Activated CD4-positive, alpha-beta T cell treated with anti-CD3 and anti-CD28 coated beads, Interleukin-2, amount 50 U/mL, for 24 hours (primary cell): ENCODE measurements around the gene LAMB3.

Experiments
- DNase-seq, 2 donors: peaks; one replicate each; pipeline ENCODE4 v3.0.0-alpha.2; 2020; ENCODE audit warnings: low read depth in 1 of 2, low spot score in 1 of 2

LAMB3 gene

GRCh38 chr1:209618756-209619420 lies 33.3 kb downstream of the LAMB3 start:
- no peak for DNase-seq

- no peak for DNase-seq
These were observed 33.9 kb downstream of the LAMB3 start for GRCh38 chr1:209618291-209618690.

- no peak for DNase-seq
These were observed 34.5 kb downstream of the LAMB3 start for GRCh38 chr1:209617755-209618154.

- no peak for DNase-seq
These were observed 35.1 kb downstream of the LAMB3 start for GRCh38 chr1:209617047-209617673.

- no peak for DNase-seq
These were observed 35.7 kb downstream of the LAMB3 start for GRCh38 chr1:209616366-209617046.

- DNase-seq = no peak
These were observed 37.3 kb downstream of the LAMB3 start for GRCh38 chr1:209614906-209615305.

GRCh38 chr1:209614151-209614420 lies 38.1 kb downstream of the LAMB3 start:
- no peak for DNase-seq

- no peak for DNase-seq
These were observed 38.6 kb downstream of the LAMB3 start for GRCh38 chr1:209613400-209614150.

GRCh38 chr1:209612646-209613399 lies 39.4 kb downstream of the LAMB3 start:
- no peak for DNase-seq

GRCh38 chr1:209611771-209612570 lies 40.3 kb downstream of the LAMB3 start:
- DNase-seq = no peak

GRCh38 chr1:209610631-209610905 lies 41.7 kb downstream of the LAMB3 start:
- DNase-seq = no peak

GRCh38 chr1:209609791-209610630 lies 42.2 kb downstream of the LAMB3 start:
- DNase-seq = no peak

GRCh38 chr1:209609041-209609790 lies 43.0 kb downstream of the LAMB3 start:
- DNase-seq = no peak

GRCh38 chr1:209607795-209608178 lies 44.4 kb downstream of the LAMB3 start:
- DNase-seq = no peak

- peak in 1 of 2 donors; percentile 37 for DNase-seq
These were observed 45.0 kb downstream of the LAMB3 start for GRCh38 chr1:209607102-209607794.

- no peak for DNase-seq
These were observed 48.3 kb downstream of the LAMB3 start for GRCh38 chr1:209603877-209604276.

- peak in 1 of 2 donors; percentile 17 for DNase-seq
These were observed 50.2 kb downstream of the LAMB3 start for GRCh38 chr1:209601809-209602657.

GRCh38 chr1:209600541-209600940 lies 51.7 kb downstream of the LAMB3 start:
- DNase-seq = no peak
